Endothelial cell of umbilical vein (primary cell): ENCODE measurements around the gene TAS2R3. TPM values are rescaled to one million over a fixed set of nuclear protein-coding genes. Genes with fewer than 3 reads are reported as not detected.

Experiments
- BruUV-seq: library from RNA; stranded (reverse); fragments of 400-500 nt; replicated peaks from 2 replicates; lab custom pipeline; 2021; lab: Mats Ljungman, UMichigan
- CTCF ChIA-PET: fragments of 300-600, 350-600 bp; sonication (Branson Sonifier 250); formaldehyde crosslinking; loops from one replicate; lab custom pipeline; 2021; ENCODE audit warnings: antibody characterized with exemption, inconsistent platforms; lab: Charles Lee
- POLR2A ChIA-PET: fragments of 300-600, 350-600 bp; sonication (Branson Sonifier 250); formaldehyde crosslinking; loops from one replicate; lab custom pipeline; 2021; ENCODE audit warnings: antibody characterized with exemption, inconsistent platforms; lab: Charles Lee
- DNase-seq: peaks from one replicate; pipeline ENCODE4 v3.0.0-alpha.2; 2011; ENCODE audit warnings: low read depth, low spot score
- FAIRE-seq: peaks from 2 replicates; lab custom pipeline; 2011; peaks lifted over from hg19 to GRCh38; lab: Jason Lieb, UNC
- H2AFZ ChIP-seq: 2 replicates; pipeline ENCODE4 v1.6.0; 2012; ENCODE audit warnings: low read depth, low read length, control low read depth, inconsistent platforms
- H3K27ac ChIP-seq: 2 replicates; pipeline ENCODE4 v1.5.1; 2011; ENCODE audit warnings: low read depth, mild to moderate bottlenecking, control low read depth, low read length, moderate library complexity; ENCODE audit not compliant: insufficient read depth
- H3K27me3 ChIP-seq, 2 experiments: 2 replicates each; pipeline versions ENCODE4 v1.6.0 to v1.6.1; 2011; ENCODE audit warnings: low read length in 2 of 2, mixed read lengths in 1 of 2; ENCODE audit not compliant: control insufficient read depth in 2 of 2, insufficient read depth in 2 of 2
- H3K36me3 ChIP-seq, 2 experiments: 2 replicates in 1 of 2; 3 replicates in 1 of 2; pipeline ENCODE4 v1.5.1; 2011; ENCODE audit warnings: low read length in 2 of 2, mild to moderate bottlenecking in 1 of 2, moderate library complexity in 1 of 2; ENCODE audit not compliant: control insufficient read depth in 2 of 2, insufficient read depth in 2 of 2; ENCODE audit errors: extremely low read depth in 1 of 2
- H3K4me1 ChIP-seq: 3 replicates; pipeline ENCODE4 v1.5.1; 2011; ENCODE audit warnings: mild to moderate bottlenecking, low read length; ENCODE audit not compliant: control insufficient read depth, insufficient read depth; ENCODE audit errors: extremely low read depth
- H3K4me2 ChIP-seq: 2 replicates; pipeline ENCODE4 v1.6.1; 2011; ENCODE audit warnings: low read length, control low read depth, mixed read lengths; ENCODE audit not compliant: insufficient read depth
- H3K4me3 ChIP-seq, 3 experiments: fragments of 200-600 bp in 1 of 3; sonication (generic), shearing (Covaris generic) in 1 of 3; replicated peaks in 1 of 3; 2 replicates each; pipeline ENCODE4 v1.5.1; 2011 to 2016; ENCODE audit warnings: control low read depth in 3 of 3, low read length in 3 of 3, mild to moderate bottlenecking in 2 of 3, inconsistent platforms in 1 of 3, low read depth in 1 of 3, moderate library complexity in 1 of 3; ENCODE audit not compliant: insufficient read depth in 1 of 3
- H3K79me2 ChIP-seq: 2 replicates; pipeline ENCODE4 v1.6.0; 2012; ENCODE audit warnings: low read length, inconsistent platforms; ENCODE audit not compliant: control insufficient read depth, insufficient read depth
- H3K9ac ChIP-seq: replicated peaks from 2 replicates; pipeline ENCODE3; 2011; ENCODE audit warnings: low read length, control low read depth; ENCODE audit not compliant: insufficient read depth; ENCODE audit errors: extremely low read depth
- H3K9me1 ChIP-seq: replicated peaks from 3 replicates; pipeline ENCODE4 v1.6.0; 2011; ENCODE audit warnings: mild to moderate bottlenecking, low read length; ENCODE audit not compliant: control insufficient read depth, insufficient read depth; ENCODE audit errors: extremely low read depth
- H3K9me3 ChIP-seq: replicated peaks from 2 replicates; pipeline ENCODE4 v1.5.1; 2012; ENCODE audit warnings: low read length, inconsistent platforms; ENCODE audit not compliant: control insufficient read depth, insufficient read depth
- H4K20me1 ChIP-seq: replicated peaks from 2 replicates; pipeline ENCODE3; 2011; ENCODE audit warnings: mild to moderate bottlenecking, low read length; ENCODE audit not compliant: control insufficient read depth, insufficient read depth; ENCODE audit errors: extremely low read depth
- CTCF ChIP-seq, 2 donors: IDR thresholded peaks; 1 replicate in 1 of 2; 2 replicates in 1 of 2; pipeline ENCODE4 v1.5.1; 2011; ENCODE audit warnings: low read length in 2 of 2, mild to moderate bottlenecking in 2 of 2, moderate library complexity in 2 of 2, control low read depth in 1 of 2, inconsistent platforms in 1 of 2, low read depth in 1 of 2; ENCODE audit not compliant: insufficient read depth in 1 of 2; ENCODE audit errors: extremely low read depth in 1 of 2
- EZH2 ChIP-seq: IDR thresholded peaks from 2 replicates; pipeline ENCODE4 v1.6.1; 2012; ENCODE audit warnings: borderline replicate concordance, low read depth, mild to moderate bottlenecking, moderate library complexity, low read length, inconsistent platforms; ENCODE audit not compliant: severe bottlenecking
- FOS ChIP-seq: IDR thresholded peaks from 2 replicates; pipeline ENCODE4 v1.6.1; 2011; ENCODE audit warnings: mild to moderate bottlenecking, low read length, moderate library complexity, borderline replicate concordance; ENCODE audit not compliant: insufficient read depth
- GATA2 ChIP-seq: IDR thresholded peaks from 2 replicates; pipeline ENCODE4 v1.7.0; 2011; ENCODE audit warnings: low read depth, mild to moderate bottlenecking, moderate library complexity, mixed read lengths, low read length; ENCODE audit not compliant: insufficient read length, insufficient read depth
- JUN ChIP-seq: IDR thresholded peaks from 2 replicates; pipeline ENCODE4 v1.6.1; 2011; ENCODE audit warnings: borderline replicate concordance, low read depth; ENCODE audit not compliant: insufficient read length, insufficient read depth
- MYC ChIP-seq: IDR thresholded peaks from one replicate; pipeline ENCODE4 v1.6.1; 2011; ENCODE audit warnings: mild to moderate bottlenecking, low read depth, low read length
- POLR2A ChIP-seq: IDR thresholded peaks from 2 replicates; pipeline ENCODE4 v1.6.1; 2012; ENCODE audit warnings: low read depth, mild to moderate bottlenecking, control low read depth, low read length
- POLR2AphosphoS5 ChIP-seq: IDR thresholded peaks from 2 replicates; pipeline ENCODE4 v1.6.1; 2012; ENCODE audit warnings: low read depth, mild to moderate bottlenecking, control low read depth, low read length, moderate library complexity; ENCODE audit not compliant: insufficient read depth
- dilution Hi-C: fragments of 300-500 bp; cut with MboI; formaldehyde crosslinking; loops from one replicate; pipeline ENCODE4 v1.15.0; 2019; ENCODE audit warnings: low sequenced_read_pairs; ENCODE audit not compliant: extremely low pct_ligation_motif_present
- intact Hi-C: fragments of 100-400 bp; cut with micrococcal nuclease; formaldehyde crosslinking; loops from one replicate; pipeline ENCODE4 v1.10.0; 2022
- polyA plus RNA-seq, 4 experiments: library from polyadenylated mRNA; depleted of rRNA in 3 of 4; stranded (reverse) in 3 of 4; unstranded in 1 of 4; fragments of >200 nt; gene quantifications; 2 replicates each; pipeline versions ENCODE4 v1.2.1 to v1.2.3, GENCODE V29; 2011 to 2012; ENCODE audit warnings: missing spikeins in 1 of 4
- total RNA-seq: library from RNA; stranded (reverse); gene quantifications from 2 replicates; pipeline ENCODE4 v1.2.3, GENCODE V29; 2021
- TF ChIP-seq, protein P1 (sequence below): IDR thresholded peaks from 2 replicates; pipeline ENCODE4 v1.6.1; 2011; ENCODE audit not compliant: insufficient read depth, insufficient read length

The TAS2R3 gene
- total and polyA plus RNA-seq, 2 donors (not counting 3 experiments of a cell fraction or from before 2014, with no cell fraction given), result 0.08 to 2.0 TPM

DNA sequence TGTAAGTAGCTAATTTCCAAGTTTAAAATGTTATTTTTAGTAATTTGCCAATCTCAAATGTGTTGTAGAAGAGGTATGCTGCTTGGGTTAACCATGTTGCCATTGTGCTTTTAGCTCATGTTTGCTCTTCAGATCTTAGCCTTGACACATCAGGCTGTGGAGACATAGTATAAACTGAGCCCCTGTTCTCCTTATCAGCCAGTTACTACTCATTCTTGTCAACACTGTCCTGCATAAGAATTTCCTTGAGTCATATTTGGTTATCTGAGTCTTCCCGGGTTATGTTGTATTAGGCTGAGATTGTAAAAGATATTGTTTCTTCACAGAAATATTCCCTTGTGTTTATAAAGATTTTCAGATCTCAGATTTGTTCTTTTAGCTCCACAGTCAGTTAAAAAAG lies 21.7 kb upstream of the TAS2R3 start:
- Histone ChIP-seq H3K4me3 (no peak overlapping the region), H2AFZ (no peak overlapping the region), H3K4me2 (no peak overlapping the region), H3K9ac (no peak overlapping the region), H3K4me1 (peaks cover 14% of the 10 kb centered on the region), H3K27ac (no peak overlapping the region), H3K36me3 (peaks cover 19 to 28% of the 10 kb centered on the region in 2 experiments), H3K9me3 (no peaks in the 10 kb centered on the region), H3K27me3 (no peaks in the 10 kb centered on the region), H3K79me2 (peaks cover 36% of the 10 kb centered on the region), H4K20me1 (no peaks in the 10 kb centered on the region), H3K9me1 (no peaks in the 10 kb centered on the region)
- CTCF ChIA-PET, result interaction anchor here (1.7 kb wide), 1 partner anchor 44 kb away, joined by 9 read pairs; no protein-coding TSS in a partner anchor
- dilution Hi-C loops (no loop called here), intact Hi-C loops (no loop called here)
- no peak for TF ChIP-seq POLR2AphosphoS5
- TF ChIP-seq FOS, result no peak
- no peak for TF ChIP-seq GATA2
- no peak for TF ChIP-seq JUN
- TF ChIP-seq MYC, result no peak
- no peak for TF ChIP-seq CTCF (IDR thresholded peaks at IDR 0.05; ENCODE audit: extremely low read depth in 1 of 2, insufficient read depth in 1 of 2, low read depth in 1 of 2, low read length in 2 of 2)
- TF ChIP-seq POLR2A, result no peak
- TF ChIP-seq, protein P1, sequence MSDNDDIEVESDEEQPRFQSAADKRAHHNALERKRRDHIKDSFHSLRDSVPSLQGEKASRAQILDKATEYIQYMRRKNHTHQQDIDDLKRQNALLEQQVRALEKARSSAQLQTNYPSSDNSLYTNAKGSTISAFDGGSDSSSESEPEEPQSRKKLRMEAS, result no peak
- TF ChIP-seq EZH2, result no peak
- no peak for FAIRE-seq
- POLR2A ChIA-PET, result no interaction called here
- no peak for DNase-seq
- no TSS peak for BruUV-seq
